ENCODE results near the gene MRPS34.
A peak's percentile ranks its signal among the peaks of the same experiment; 100 is the strongest.

The MRPS34 gene

DNA sequence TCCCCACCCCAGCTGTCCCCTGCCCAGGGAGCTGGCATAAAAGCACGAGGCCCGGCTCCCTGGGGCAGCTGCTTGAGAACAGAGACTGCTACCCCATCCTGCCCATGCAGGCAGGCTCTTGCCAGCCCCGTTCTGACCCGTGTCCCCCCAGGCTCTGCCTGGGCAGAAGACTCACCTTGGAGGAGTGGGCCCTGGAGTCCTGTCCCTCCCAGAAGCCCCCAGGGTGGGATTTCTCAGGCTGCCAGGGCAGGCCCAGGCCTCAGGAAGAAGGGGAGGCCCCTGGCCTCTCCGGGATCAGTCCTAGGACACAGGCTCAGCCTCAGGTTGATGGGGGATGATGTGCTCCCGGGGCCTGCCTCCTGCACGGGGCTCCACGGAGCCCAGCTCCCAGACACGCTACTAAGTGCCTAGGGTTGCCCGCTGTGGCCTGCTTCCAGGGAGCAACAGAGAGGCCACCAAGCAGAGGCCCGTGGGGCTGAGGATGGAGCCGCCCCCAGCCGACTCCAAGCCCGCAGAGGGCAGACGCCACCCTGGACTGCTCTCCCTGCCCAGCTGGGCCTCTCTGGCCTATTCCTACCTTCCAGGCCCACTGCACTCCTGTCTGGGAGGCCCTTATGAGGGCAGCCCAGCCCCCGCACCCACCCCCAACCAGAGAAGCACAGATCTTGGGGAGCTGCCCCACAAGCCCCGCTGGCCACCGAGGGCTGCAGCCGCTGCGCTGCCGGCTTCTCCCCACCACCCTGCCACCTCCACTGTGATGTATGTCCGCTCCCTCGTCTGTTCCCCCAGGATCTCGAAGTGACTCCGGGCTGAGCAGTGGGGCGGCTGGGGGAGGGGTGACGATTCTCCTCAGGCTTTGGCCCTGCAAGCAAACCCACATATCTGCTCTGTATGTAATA is 3.3 kb downstream of the MRPS34 start:
- no peak for DNase-seq (ENCODE audit: low read depth)

DNA sequence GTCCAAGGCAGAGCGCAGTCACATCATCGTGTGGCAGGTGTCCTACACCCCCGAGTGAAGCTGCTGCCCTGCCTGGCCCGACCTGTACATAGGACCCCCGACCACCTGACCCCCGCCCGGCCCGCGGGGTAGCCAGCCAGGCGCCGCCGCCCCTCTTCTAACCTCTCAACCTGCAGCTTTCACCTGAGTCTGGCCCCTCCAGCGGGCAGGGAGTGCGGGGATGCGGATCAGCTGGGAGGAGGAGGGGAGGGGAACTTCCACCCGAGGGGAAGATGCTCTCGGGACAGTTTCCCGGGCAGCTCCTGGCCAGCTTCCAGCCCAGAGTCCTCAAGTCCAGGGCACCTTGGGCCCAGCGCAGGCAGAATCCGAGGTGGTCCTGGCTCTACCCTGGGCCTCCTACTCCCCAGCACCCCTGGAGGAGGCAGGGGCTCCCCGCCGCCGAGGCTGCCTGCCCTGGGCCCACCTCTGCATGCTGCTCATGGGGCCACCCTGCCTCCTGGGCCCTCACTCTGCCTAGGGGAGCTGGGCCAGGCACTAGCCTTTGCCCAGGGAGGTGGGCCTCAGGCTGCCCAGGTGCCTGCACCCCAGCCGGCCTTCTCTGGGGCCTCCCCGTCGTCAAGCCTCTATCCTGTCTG is 4.0 kb downstream of the MRPS34 start:
- DNase-seq (ENCODE audit: low read depth): no peak

DNA sequence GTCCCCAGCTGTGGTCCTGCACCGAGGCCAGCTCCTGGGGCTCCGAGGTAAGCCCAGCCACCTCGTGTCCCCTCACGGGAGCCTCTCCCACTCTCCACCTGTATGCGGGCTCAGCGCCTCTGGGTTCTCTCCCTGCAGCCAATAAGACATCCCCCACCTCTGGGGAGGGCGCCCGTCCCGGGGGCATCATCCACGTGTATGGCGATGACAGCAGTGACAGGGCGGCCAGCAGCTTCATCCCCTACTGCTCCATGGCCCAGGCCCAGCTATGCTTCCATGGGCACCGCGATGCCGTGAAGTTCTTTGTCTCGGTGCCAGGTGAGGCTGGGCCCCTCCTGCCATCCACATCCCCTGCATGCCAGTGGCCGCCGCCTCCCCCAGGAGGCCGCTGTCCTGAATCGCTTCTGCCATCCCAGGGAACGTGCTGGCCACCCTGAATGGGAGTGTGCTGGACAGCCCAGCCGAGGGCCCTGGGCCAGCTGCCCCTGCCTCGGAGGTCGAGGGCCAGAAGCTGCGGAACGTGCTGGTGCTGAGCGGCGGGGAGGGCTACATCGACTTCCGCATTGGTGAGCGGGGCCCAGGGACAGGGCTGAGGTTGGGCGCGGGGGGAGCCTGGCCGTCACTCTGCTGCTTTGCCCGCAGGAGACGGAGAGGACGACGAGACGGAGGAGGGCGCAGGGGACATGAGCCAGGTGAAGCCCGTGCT is 4.7 kb downstream of the MRPS34 start:
- no peak for DNase-seq (ENCODE audit: low read depth)

DNA sequence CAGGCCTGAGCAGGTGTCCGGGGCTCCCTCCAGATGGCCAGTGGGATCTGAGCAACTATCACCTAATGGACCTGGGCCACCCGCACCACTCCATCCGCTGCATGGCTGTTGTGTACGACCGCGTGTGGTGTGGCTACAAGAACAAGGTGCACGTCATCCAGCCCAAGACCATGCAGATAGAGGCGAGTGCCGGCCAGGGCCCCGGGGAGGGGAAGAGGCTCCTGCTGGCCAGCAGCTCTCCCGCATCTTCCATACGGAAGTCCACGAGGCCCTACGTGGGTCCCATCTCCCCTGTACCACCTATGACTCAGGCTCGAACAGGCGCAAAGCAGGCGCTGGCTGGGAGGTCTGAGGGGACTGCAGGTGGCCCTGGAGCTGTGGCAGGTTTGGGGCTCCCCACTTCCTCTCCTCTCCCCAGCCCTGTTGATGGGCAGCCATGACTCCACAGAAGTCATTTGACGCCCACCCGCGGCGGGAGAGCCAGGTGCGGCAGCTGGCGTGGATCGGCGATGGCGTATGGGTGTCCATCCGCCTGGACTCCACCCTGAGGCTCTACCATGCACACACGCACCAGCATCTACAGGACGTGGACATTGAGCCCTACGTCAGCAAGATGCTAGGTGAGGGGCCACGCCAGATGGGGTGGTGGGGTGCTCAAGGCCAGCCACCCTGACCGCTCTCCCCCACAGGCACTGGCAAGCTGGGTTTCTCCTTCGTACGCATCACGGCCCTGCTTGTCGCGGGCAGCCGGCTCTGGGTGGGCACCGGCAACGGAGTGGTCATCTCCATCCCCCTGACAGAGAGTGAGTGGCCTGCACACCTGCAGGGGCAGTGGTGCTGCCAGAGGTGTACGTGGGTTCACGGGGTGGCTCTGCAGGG is 5.6 kb downstream of the MRPS34 start:
- DNase-seq (ENCODE audit: low read depth): no peak

DNA sequence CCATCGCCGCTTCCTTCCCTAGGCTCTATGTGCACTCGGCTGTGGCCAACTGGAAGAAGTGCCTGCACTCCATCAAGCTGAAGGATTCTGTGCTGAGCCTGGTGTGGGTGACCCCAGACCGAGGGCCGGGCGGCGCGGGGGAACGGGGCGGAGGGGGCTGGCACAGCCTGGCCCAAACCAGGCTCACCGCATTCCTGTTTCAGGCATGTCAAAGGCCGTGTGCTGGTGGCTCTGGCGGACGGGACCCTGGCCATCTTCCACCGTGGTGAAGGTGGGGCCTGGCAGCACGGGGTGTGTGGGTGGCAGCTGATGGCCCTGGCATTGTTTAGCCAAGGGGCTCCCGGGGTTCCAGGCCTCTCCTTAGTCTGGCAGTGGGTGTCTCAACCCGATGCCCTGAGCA is 6.2 kb downstream of the MRPS34 start:
- no peak for DNase-seq (ENCODE audit: low read depth)

DNA sequence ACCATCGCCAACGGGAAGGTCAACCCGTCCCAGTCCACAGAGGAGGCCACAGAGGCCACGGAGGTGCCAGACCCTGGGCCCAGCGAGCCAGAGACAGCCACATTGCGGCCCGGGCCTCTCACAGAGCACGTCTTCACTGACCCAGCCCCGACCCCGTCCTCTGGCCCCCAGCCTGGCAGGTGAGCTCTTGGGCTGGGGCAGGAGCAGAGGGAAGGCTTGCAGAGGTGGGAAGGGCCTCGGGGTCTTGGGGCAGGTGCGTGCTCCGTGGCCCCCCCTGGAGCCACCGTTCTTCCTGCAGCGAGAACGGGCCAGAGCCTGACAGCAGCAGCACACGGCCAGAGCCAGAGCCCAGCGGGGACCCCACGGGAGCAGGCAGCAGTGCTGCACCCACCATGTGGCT is 6.7 kb downstream of the MRPS34 start:
- no peak for DNase-seq (ENCODE audit: low read depth)

DNA sequence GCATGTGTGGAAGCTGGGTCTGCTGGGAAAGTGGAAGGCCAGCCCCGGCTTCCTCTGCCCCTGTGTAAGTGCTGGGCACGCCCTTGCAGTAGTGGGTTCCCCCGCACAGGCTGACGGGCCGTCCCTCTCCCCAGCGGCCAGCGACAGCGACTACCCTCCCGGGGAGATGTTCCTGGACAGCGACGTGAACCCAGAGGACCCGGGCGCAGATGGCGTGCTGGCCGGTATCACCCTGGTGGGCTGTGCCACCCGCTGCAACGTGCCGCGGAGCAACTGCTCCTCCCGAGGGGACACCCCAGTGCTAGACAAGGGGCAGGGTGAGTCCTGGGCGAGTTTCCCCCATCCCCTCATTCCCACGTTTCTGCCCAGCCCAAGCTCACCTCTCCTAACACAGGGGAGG is 7.1 kb downstream of the MRPS34 start:
- no peak for DNase-seq (ENCODE audit: low read depth)

DNA sequence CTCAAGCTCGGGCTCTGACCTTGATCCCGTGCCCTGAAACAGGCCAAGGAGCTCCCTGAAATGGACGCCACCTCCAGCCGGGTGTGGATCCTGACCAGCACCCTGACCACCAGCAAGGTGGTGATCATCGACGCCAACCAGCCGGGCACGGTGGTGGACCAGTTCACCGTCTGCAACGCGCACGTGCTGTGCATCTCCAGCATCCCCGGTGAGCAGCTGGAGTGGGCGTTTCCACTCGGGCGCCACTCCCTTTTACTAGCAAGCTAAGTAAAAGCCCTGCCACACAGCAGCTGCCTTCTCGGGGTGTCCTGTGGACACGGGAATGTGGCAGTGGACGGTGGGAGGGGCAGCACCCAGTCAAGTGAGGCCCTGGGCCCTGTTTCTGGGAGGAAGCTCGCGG is 8.0 kb downstream of the MRPS34 start:
- no peak for DNase-seq (ENCODE audit: low read depth)

DNA sequence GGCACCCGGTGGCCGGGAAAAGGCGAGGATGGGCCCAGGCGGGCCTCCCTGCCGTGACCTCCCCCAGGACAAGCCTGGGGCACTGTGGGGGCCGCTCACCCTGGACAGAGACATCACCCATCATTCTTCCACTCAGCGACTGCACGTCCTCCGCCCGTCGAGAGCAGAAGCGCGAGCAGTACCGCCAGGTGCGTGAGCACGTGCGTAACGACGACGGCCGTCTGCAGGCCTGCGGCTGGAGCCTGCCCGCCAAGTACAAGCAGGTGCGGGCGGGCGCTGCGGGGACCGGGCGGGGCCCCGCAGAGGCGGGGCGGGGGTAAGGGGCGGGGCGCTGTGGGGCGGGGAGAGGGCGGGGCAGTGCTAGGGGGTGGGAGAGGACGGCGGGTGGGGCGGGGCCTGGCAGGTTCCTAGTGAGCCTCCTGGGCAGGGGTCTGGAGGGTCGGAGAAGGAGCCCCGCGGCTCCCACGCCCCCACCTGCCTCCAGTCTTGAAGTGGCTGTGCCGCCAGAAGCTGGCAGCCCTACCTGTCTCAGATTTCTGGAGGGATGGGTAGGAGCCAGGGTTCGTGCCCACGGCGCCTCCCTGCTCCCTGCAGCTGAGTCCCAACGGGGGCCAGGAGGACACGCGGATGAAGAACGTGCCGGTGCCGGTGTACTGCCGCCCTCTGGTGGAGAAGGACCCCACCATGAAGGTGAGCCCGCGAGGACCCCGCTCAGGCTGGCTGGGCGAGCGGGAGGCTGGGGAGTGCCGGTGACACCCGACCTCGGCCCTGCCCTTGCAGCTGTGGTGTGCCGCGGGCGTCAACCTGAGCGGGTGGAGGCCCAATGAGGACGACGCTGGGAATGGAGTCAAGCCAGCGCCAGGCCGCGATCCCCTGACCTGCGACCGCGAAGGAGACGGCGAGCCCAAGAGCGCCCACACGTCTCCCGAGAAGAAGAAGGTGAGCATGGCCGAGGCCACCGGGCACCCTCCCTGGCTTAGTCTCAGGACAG is 9.1 kb downstream of the MRPS34 start:
- DNase-seq (ENCODE audit: low read depth): peak; percentile 48

DNA sequence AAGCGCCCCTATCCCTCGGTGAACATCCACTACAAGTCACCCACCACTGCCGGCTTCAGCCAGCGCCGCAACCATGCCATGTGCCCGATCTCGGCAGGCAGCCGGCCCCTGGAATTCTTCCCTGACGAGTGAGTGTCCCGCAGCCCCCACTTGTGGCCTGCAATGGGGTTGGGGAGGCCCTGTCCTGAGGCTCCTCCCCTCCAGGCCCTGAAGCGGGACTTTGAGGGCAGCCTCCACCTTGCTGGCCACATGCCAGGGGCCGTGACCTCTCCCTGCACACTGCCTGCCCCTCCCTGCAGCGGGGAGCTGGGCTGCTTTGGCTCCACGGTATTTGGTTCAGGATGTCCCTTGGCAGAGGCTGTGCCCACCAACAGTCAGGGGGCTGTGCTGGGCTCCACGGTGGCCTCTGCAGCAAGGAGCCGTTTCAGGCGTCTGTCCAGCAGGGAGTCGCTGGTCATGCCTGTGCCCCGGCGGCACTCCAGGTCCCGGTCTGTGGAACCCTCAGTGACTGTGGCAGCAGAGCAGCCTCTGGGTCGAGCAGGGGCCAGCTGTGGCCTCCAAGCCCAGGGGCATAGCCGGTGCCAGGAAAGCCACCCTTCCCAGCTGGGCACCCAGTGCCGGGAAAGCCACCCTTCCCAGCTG is 9.9 kb downstream of the MRPS34 start:
- no peak for DNase-seq (ENCODE audit: low read depth)

DNA sequence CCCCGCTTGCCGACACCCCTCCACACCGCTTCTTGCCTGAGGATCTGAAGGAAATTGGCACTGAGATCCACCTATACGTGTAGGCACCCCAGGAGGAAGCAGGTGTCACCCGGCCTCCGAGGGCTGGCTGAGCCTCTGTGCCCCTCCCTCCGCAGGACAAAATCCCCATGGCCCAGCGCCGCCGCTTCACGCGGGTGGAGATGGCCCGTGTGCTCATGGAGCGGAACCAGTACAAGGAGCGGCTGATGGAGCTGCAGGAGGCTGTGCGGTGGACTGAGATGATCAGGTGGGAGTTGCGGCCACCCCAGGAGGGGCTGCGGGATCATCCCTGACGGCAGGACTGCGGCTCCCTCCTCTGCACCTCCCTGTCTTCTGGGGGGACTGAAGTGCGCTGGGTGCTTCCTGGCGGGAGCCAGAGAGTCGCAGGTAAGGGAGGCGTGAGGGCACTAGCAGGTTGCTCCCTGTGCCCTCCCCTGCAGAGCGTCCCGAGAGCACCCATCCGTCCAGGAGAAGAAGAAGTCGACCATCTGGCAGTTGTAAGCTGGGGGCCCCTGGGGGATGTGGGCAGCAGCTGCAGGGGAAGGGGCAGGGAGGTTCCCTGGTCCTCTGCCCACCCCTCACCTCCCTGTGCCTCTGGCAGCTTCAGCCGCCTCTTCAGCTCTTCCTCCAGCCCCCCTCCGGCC is 10.6 kb downstream of the MRPS34 start:
- no peak for DNase-seq (ENCODE audit: low read depth)

DNA sequence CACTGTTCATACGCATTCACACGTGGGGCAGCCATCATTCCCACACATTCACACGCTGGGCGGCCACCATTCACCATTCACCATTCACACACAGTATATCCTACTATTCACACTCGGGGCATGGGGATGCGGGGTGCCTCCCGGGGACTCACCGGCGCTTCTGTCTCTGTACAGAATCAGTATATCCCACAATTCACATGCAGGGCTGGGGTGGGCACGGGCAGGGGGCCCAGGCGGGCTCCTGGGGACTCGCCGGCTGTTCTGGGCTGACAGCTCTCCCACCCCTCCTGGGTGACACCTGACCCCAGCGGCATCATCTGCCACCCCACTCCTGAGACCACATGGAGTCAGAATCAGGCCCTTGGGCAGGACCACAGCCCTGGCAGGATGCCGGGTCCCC is 11.2 kb downstream of the MRPS34 start:
- DNase-seq (ENCODE audit: low read depth): no peak

DNA sequence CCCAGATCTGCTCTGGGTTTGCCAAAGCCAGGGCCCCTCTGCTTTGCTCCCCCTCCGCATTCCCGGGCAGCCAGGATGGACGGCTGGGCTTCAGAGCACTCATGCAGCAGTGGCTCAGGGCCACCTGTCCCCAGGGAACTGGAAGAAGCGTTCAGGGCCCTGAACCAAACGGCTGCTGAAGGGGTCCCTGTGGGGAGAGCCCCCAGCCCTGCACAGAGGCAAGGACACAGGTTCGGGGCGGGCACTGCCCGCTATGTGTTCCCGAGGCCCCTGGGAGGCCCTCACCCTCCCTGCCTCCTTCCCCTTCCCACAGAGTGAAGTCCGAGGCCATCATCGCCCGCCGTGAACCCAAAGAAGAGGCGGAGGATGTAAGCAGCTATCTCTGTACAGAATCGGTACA is 12.0 kb downstream of the MRPS34 start:
- DNase-seq (ENCODE audit: low read depth): no peak

DNA sequence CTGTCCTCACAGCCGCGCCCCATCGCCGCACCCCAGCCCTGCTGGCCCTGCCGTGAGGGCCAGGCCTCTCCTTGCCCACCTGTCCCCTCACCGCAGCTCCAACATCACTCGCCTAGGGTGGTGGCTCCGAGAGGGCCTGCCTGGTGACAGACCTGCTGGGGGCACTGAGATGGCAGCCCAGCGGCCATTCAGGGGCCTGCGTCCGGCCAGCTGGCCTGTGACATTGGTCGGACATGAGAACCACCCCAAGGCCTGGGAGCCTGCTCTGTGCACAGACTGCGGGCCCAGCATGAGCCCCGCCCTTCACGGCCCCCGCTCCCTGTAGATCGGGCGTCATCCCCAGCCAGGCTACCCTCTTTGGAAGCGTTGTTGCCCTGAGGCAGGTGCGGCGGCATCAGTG is 13.4 kb downstream of the MRPS34 start:
- DNase-seq (ENCODE audit: low read depth): no peak

DNA sequence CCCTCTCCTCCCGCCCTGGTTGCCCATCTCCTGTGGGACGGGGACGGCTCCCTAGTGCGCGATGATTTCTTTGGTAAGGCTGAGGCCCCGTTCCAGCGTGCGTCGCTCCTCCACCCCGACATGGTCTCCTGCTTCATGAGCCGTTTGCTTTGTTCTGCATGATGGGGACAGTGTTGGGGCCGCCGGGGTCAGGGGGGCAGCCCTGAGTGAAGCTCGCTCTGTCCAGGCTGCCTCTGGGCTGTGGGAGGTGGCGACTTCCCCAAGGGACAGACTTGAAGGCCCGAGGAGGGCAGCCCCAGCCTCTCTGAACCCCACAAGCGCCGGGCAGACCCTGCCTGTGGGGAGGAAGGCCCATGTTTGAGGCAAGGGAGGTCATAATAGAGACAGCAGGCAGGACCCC is 14.0 kb downstream of the MRPS34 start:
- DNase-seq (ENCODE audit: low read depth): no peak

DNA sequence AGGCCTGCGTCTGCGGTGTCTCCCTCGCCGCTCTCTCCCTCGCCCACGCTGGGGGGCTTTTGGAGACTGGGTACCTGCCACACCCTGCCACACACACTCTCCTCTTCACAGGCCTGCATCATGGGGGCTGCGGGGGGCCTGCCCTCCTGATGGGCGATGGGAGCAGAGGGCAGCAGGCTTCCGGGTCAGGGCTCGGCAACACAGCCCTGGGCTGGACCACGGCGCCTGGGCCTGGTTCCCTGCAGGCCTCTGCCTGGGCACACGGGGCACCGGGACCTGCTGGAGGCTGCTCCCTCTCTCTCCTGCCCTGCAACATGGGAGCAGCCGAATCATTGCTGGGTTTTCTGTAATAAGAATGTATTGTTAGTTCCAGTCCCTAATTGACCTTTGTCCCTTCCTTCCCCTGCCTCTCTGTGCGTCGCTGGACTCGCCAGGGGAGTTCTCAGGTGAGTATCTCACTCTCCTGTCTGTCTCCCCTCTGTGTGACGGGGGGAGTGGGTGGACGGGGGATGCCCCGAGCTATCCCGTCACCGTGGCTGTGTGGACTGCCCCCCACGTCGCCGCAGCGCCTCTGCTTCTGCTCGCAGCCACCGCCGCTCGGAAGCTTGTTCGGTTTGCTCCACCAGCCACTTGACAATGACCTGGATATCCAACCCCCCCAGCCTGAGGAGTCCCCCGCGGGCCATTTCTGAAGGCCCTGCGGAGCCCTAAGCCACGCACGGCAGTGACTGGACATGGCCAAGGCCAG is 15.0 kb downstream of the MRPS34 start:
- DNase-seq (ENCODE audit: low read depth): no peak

DNA sequence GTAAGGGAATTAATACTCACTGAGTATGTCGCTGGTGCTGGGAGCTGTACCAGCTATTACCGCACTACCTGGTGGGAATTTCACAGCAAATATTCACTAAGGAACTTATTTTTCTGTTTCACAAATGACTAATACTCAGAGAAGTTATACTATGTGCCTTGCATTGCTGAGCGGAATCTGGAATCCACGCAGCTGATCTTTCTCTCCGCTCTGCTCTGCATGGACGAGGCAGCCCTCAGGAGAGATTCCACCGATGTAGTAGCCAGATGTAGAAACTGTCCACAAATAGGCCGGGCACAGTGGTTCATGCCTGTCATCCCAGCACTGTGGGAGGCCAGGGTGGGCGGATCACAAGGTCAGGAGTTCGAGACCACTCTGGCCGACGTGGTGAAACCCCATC is 18.7 kb downstream of the MRPS34 start:
- no peak for DNase-seq (ENCODE audit: low read depth)

DNA sequence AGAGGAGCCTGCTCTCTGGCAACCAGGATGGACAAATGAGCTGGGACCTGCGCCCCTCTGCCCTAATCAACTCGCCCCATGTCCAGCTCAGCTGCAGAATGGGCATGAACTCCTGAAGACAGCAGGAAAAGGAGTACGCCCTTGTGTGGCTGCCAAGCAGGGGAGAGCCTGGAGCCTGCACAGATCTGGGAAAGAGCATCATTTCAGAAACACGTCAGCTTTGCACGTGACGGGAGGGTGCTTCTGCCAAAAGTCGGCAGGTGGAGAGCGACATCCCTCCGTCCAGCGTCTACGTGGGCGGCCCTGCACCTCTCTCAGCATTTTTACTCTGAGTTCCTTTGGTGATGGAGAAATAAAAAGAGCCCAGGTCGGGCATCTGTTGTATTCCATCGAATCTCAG is 20.1 kb downstream of the MRPS34 start:
- no peak for DNase-seq (ENCODE audit: low read depth)

DNA sequence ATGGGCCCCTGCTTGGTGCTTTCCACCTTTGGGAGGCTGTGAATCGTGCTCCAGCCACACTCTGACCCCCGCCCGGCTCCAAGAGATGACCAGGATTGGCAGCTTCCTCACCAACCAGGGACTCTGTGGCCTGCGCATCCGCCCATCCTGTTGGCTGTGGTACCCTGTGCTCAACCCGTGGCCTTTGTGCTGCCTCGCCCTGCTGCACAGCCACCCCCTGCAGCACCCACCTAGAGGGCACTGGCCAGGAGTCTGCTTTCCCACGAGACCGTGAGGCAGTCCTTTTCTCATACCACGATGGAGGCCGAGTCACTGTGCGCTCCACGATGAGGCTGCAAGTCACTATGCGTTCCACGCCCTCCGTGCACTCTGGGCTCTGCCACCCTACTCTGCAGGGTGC is 21.0 kb downstream of the MRPS34 start:
- no peak for DNase-seq (ENCODE audit: low read depth)

Measured in ELR (cell line).